Chondrocyte (in vitro differentiated cells): ENCODE results near the gene TRIM56. TPM values are rescaled to one million over a fixed set of nuclear protein-coding genes. Genes with fewer than 3 reads are reported as not detected.
"Not testable (repeated sequence)": the region's sequence is repeated elsewhere in the genome, so short reads cannot be mapped to it uniquely, and the experiment has no call there.

Source experiments
- DNase-seq: peaks from one replicate; pipeline ENCODE4 v3.0.0; 2021; ENCODE audit warnings: mixed read lengths, low spot score
- H3K27ac Mint-ChIP-seq: one replicate; pipeline ENCODE4 v1.8.0; 2021; ENCODE audit warnings: mild to moderate bottlenecking, moderate library complexity, mixed read lengths; ENCODE audit not compliant: unreplicated experiment
- H3K27me3 Mint-ChIP-seq: 2 replicates; pipeline ENCODE4 v1.8.0; 2021; ENCODE audit warnings: low read depth, mixed read lengths
- H3K36me3 Mint-ChIP-seq: 2 replicates; pipeline ENCODE4 v1.8.0; 2021; ENCODE audit warnings: low read depth, mixed read lengths
- H3K4me1 Mint-ChIP-seq: 2 replicates; pipeline ENCODE4 v1.8.0; 2021; ENCODE audit warnings: low read depth, mild to moderate bottlenecking, mixed read lengths
- H3K4me3 Mint-ChIP-seq: one replicate; pipeline ENCODE4 v1.8.0; 2021; ENCODE audit warnings: mild to moderate bottlenecking, moderate library complexity, mixed read lengths; ENCODE audit not compliant: unreplicated experiment
- H3K9me3 Mint-ChIP-seq: 2 replicates; pipeline ENCODE4 v1.8.0; 2021; ENCODE audit warnings: low read depth, mixed read lengths
- total RNA-seq: library from RNA; stranded (reverse); gene quantifications from 3 replicates; pipeline ENCODE4 v1.2.1, GENCODE V29; 2021
- TF ChIP-seq, protein P1 (sequence below): fragments of 200-600 bp; sonication (generic); IDR thresholded peaks from 2 replicates; pipeline ENCODE4 v1.5.0; 2021; ENCODE audit warnings: antibody characterized with exemption, mild to moderate bottlenecking, moderate library complexity

Gene TRIM56
- total RNA-seq, 1 donor from 2014 or later, result 30.4 TPM

GRCh38 chr7:101088858-101089529 lies 3.7 kb downstream of the TRIM56 start:
- no peaks in the 10 kb centered on the region for H3K27me3 Mint-ChIP-seq
- H3K27ac Mint-ChIP-seq, result peak overlapping the region; percentile 49
- TF ChIP-seq, protein P1, sequence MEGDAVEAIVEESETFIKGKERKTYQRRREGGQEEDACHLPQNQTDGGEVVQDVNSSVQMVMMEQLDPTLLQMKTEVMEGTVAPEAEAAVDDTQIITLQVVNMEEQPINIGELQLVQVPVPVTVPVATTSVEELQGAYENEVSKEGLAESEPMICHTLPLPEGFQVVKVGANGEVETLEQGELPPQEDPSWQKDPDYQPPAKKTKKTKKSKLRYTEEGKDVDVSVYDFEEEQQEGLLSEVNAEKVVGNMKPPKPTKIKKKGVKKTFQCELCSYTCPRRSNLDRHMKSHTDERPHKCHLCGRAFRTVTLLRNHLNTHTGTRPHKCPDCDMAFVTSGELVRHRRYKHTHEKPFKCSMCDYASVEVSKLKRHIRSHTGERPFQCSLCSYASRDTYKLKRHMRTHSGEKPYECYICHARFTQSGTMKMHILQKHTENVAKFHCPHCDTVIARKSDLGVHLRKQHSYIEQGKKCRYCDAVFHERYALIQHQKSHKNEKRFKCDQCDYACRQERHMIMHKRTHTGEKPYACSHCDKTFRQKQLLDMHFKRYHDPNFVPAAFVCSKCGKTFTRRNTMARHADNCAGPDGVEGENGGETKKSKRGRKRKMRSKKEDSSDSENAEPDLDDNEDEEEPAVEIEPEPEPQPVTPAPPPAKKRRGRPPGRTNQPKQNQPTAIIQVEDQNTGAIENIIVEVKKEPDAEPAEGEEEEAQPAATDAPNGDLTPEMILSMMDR, result no peak
- H3K9me3 Mint-ChIP-seq, result no peaks in the 10 kb centered on the region
- H3K36me3 Mint-ChIP-seq, result peaks cover 8% of the 10 kb centered on the region
- no peak for DNase-seq
- peaks cover 59% of the 10 kb centered on the region for H3K4me1 Mint-ChIP-seq
- no peak overlapping the region for H3K4me3 Mint-ChIP-seq

GRCh38 chr7:101089876-101090275 lies 4.6 kb downstream of the TRIM56 start:
- Mint-ChIP-seq H3K4me3 (no peak overlapping the region), H3K36me3 (peaks cover 8% of the 10 kb centered on the region), H3K9me3 (no peaks in the 10 kb centered on the region), H3K27ac (no peak overlapping the region), H3K27me3 (no peaks in the 10 kb centered on the region), H3K4me1 (peaks cover 64% of the 10 kb centered on the region)
- TF ChIP-seq, protein P1, result no peak
- no peak for DNase-seq

DNA sequence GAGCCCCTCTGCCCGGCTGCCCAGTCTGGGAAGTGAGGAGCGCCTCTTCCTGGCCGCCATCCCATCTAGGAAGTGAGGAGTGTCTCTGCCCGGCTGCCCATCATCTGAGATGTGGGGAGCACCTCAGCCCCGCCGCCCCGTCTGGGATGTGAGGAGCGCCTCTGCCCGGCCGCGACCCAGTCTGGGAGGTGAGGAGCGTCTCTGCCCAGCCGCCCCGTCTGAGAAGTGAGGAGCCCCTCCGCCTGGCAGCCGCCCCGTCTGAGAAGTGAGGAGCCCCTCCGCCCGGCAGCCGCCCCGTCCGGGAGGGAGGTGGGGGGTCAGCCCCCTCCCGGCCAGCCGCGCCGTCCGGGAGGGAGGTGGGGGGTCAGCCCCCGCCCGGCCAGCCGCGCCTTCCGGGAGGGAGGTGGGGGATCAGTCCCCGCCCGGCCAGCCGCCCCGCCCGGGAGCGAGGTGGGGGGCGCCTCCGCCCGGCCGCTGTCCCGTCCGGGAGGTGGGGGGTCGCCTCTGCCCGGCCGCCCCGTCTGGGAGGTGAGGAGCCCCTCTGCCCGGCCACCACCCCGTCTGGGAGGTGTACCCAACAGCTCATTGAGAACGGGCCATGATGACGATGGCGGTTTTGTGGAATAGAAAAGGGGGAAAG lies 7.1 kb downstream of the TRIM56 start:
- not testable (repeated sequence) for H3K4me3 Mint-ChIP-seq, H3K36me3 Mint-ChIP-seq, DNase-seq, H3K27me3 Mint-ChIP-seq, H3K9me3 Mint-ChIP-seq
- Mint-ChIP-seq H3K27ac (peak overlapping the region; percentile 17), H3K4me1 (peaks cover 63% of the 10 kb centered on the region)

- Mint-ChIP-seq H3K4me3 (peak overlapping the region; percentile 29), H3K4me1 (peaks cover 70% of the 10 kb centered on the region), H3K27me3 (no peaks in the 10 kb centered on the region), H3K27ac (peak overlapping the region; percentile 92), H3K9me3 (no peaks in the 10 kb centered on the region), H3K36me3 (peaks cover 7% of the 10 kb centered on the region)
- no peak for DNase-seq
- TF ChIP-seq, protein P1, result no peak
These were observed 8.6 kb downstream of the TRIM56 start for GRCh38 chr7:101093906-101094305.

DNA sequence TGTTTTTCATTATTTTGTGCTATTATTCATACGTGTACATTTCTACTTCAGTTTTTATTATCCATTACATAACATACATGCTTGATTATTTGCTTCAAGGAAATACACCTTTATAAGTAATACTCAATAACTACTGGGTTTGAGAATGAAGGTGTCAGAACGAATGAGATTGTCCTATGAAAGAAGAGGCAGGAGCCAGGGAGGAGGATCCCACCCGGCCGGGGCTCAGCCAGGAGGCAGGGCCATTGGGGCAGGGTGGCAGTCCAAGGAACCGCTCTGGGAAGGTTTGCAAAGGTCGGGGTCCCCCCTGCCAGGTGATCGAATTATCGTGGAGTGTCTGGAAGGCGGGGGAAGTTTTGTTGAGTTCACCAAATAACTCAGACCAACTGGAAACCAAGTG lies 9.1 kb downstream of the TRIM56 start:
- TF ChIP-seq, protein P1, result no peak
- peak overlapping the region; percentile 29 for H3K4me3 Mint-ChIP-seq
- no peaks in the 10 kb centered on the region for H3K27me3 Mint-ChIP-seq
- H3K27ac Mint-ChIP-seq, result peak overlapping the region; percentile 92
- peaks cover 7% of the 10 kb centered on the region for H3K36me3 Mint-ChIP-seq
- DNase-seq, result no peak
- no peaks in the 10 kb centered on the region for H3K9me3 Mint-ChIP-seq
- H3K4me1 Mint-ChIP-seq, result peaks cover 69% of the 10 kb centered on the region
